ENCODE results near the gene PTPRM. TPM values are rescaled to one million over a fixed set of nuclear protein-coding genes. Genes with fewer than 3 reads are reported as not detected.

PTPRM gene
- total RNA-seq, 2 experiments from 2014 or later = 2.1 to 3.0 TPM

- Mint-ChIP-seq H3K4me3 (no peak overlapping the region), H3K9me3 (no peaks in the 10 kb centered on the region), H3K27ac (no peak overlapping the region), H3K36me3 (ENCODE audit: low read depth) (no peaks in the 10 kb centered on the region), H3K4me1 (ENCODE audit: low read depth) (no peaks in the 10 kb centered on the region), H3K27me3 (no peaks in the 10 kb centered on the region)
- ATAC-seq (no peak), DNase-seq (no peak)
- TF ChIP-seq, protein P1, sequence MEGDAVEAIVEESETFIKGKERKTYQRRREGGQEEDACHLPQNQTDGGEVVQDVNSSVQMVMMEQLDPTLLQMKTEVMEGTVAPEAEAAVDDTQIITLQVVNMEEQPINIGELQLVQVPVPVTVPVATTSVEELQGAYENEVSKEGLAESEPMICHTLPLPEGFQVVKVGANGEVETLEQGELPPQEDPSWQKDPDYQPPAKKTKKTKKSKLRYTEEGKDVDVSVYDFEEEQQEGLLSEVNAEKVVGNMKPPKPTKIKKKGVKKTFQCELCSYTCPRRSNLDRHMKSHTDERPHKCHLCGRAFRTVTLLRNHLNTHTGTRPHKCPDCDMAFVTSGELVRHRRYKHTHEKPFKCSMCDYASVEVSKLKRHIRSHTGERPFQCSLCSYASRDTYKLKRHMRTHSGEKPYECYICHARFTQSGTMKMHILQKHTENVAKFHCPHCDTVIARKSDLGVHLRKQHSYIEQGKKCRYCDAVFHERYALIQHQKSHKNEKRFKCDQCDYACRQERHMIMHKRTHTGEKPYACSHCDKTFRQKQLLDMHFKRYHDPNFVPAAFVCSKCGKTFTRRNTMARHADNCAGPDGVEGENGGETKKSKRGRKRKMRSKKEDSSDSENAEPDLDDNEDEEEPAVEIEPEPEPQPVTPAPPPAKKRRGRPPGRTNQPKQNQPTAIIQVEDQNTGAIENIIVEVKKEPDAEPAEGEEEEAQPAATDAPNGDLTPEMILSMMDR (IDR thresholded peaks at IDR 0.05) = no peak
- POLR2A ChIA-PET = interaction anchor here (1.6 kb wide), 1 partner anchor 9 kb away, joined by 4 read pairs; no protein-coding TSS in a partner anchor
- intact Hi-C loops (cut with micrococcal nuclease) = no loop called here
- CTCF ChIA-PET = no interaction called here
These were observed 96.5 kb downstream of the PTPRM start for GRCh38 chr18:7663366-7664312.

DNA sequence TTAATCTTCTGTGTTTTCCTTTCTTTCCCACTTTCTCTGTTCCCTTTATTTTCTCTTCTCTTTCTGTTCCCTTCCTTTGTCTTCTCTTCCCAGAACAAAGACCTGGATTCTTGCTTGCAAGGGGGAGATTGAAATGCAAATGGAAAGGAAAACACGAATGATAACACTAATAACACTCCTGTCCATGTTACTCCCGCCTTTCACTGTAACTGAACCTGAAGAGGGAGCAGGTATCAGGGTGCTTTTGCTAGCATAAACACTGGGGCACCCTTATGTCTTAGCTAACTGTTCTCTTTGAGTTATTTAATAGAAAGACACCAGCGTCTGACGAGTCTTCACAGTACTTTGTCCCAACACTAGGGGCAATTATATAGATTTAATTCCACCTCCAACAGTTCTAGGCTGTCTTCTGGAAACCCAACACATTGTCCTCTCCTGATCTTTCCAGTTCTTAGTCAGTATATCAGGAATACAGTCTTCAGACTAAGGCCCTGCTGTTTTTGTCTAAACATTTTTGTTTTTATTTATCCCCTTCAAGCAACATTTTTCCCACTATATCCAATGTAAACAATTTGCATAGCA lies 99.2 kb downstream of the PTPRM start:
- Mint-ChIP-seq H3K4me3 (no peak overlapping the region), H3K9me3 (no peaks in the 10 kb centered on the region), H3K4me1 (ENCODE audit: low read depth) (no peaks in the 10 kb centered on the region), H3K27ac (no peak overlapping the region), H3K27me3 (no peaks in the 10 kb centered on the region), H3K36me3 (ENCODE audit: low read depth) (no peaks in the 10 kb centered on the region)
- POLR2A ChIA-PET = no interaction called here
- CTCF ChIA-PET = no interaction called here
- TF ChIP-seq, protein P1 (IDR thresholded peaks at IDR 0.05) = no peak
- intact Hi-C loops (cut with micrococcal nuclease) = no loop called here
- DNase-seq (no peak), ATAC-seq (no peak)

GRCh38 chr18:7668392-7668791 lies 101.3 kb downstream of the PTPRM start:
- ATAC-seq = no peak
- Mint-ChIP-seq H3K27ac (no peak overlapping the region), H3K4me1 (ENCODE audit: low read depth) (no peaks in the 10 kb centered on the region), H3K4me3 (no peak overlapping the region), H3K9me3 (no peaks in the 10 kb centered on the region), H3K36me3 (ENCODE audit: low read depth) (no peaks in the 10 kb centered on the region), H3K27me3 (no peaks in the 10 kb centered on the region)
- TF ChIP-seq, protein P1 (IDR thresholded peaks at IDR 0.05) = no peak
- CTCF ChIA-PET = no interaction called here
- POLR2A ChIA-PET = no interaction called here
- intact Hi-C loops (cut with micrococcal nuclease) = no loop called here
- no peak for DNase-seq

GRCh38 chr18:7669361-7669760 lies 102.2 kb downstream of the PTPRM start:
- CTCF ChIA-PET = no interaction called here
- intact Hi-C loops (cut with micrococcal nuclease) = no loop called here
- H3K4me1 Mint-ChIP-seq (ENCODE audit: low read depth) = no peaks in the 10 kb centered on the region

More at GRCh38 chr18:7669361-7669760, 102.2 kb downstream of the PTPRM start:
- no peak for DNase-seq
- no peak for ATAC-seq
- Mint-ChIP-seq H3K27me3 (no peaks in the 10 kb centered on the region), H3K4me3 (no peak overlapping the region), H3K36me3 (ENCODE audit: low read depth) (no peaks in the 10 kb centered on the region), H3K27ac (no peak overlapping the region), H3K9me3 (no peaks in the 10 kb centered on the region)
- POLR2A ChIA-PET = interaction anchor here (0.9 kb wide), 1 partner anchor 14 kb away, joined by 3 read pairs; no protein-coding TSS in a partner anchor
- TF ChIP-seq, protein P1 (IDR thresholded peaks at IDR 0.05) = no peak

All from activated CD8-positive, alpha-beta T cell treated with anti-CD3 and anti-CD28 coated beads for 36 hours (primary cell).